Psoas muscle (tissue), 8 donors: ENCODE data around the gene SASS6. TPM values are rescaled to one million over a fixed set of nuclear protein-coding genes. Genes with fewer than 3 reads are reported as not detected.

Source experiments
- ATAC-seq, 4 donors: fragments of 200-7000 bp; cut with Tn5 transposase; one replicate each; pipeline ENCODE4 v1.9.1; 2020; ENCODE audit warnings: moderate library complexity in 3 of 4, mild to moderate bottlenecking in 2 of 4
- DNase-seq, 2 donors: peaks; one replicate each; pipeline ENCODE4 v3.0.0-alpha.2; 2020
- H3K27ac ChIP-seq: fragments of 200-600 bp; one replicate; pipeline ENCODE4 v1.8.0; 2022
- H3K27me3 ChIP-seq, 3 donors: fragments of 200-600 bp in 1 of 3; one replicate each; pipeline versions ENCODE4 v1.6.1 to v1.8.0; 2013 to 2022; ENCODE audit warnings: low read length in 2 of 3, mild to moderate bottlenecking in 2 of 3, moderate library complexity in 1 of 3; ENCODE audit not compliant: insufficient read depth in 3 of 3
- H3K36me3 ChIP-seq, 2 donors: fragments of 200-600 bp in 1 of 2; one replicate each; pipeline versions ENCODE4 v1.6.1 to v1.8.0; 2013 to 2022; ENCODE audit warnings: low read depth in 1 of 2, mild to moderate bottlenecking in 1 of 2, moderate library complexity in 1 of 2; ENCODE audit not compliant: insufficient read depth in 1 of 2
- H3K4me1 ChIP-seq: fragments of 200-600 bp; one replicate; pipeline ENCODE4 v1.8.0; 2022
- H3K4me3 ChIP-seq: fragments of 200-600 bp; one replicate; pipeline ENCODE4 v1.8.0; 2022; ENCODE audit warnings: mild to moderate bottlenecking
- H3K9me3 ChIP-seq: fragments of 200-600 bp; one replicate; pipeline ENCODE4 v1.8.0; 2022
- WGBS, 3 donors: extraction: QIAGEN DNeasy Blood & Tissue Kit; methylation state at CpG; one replicate each; pipeline versions ENCODE4 v1.1.6 to v1.1.7; 2013; 5-methylcytosine and 5-hydroxymethylcytosine counted together
- intact Hi-C, 2 donors: fragments of 100-400 bp; cut with DNase I; formaldehyde crosslinking; loops; one replicate each; pipeline versions ENCODE4 v1.11.0 to v1.14.2; 2022
- polyA plus RNA-seq, 3 donors: library from polyadenylated mRNA; stranded (reverse); fragments of 200-250 nt; gene quantifications; one replicate each; pipeline ENCODE4 v1.2.3, GENCODE V29; 2013
- total RNA-seq, 4 donors: library from RNA; stranded (reverse); fragmentation: NEBNext Ultra II Directional in 2 of 4; extraction: Animal tissue kit (Norgen Biotek cat#: 25700) in 2 of 4; gene quantifications; one replicate each; pipeline versions ENCODE4 v1.2.1 to v1.2.4, GENCODE V29; 2021 to 2023
- TF ChIP-seq, protein P1 (sequence below): fragments of 200-600 bp; IDR thresholded peaks from one replicate; pipeline ENCODE4 v1.8.0; 2022; ENCODE audit warnings: antibody characterized with exemption
- donor health status: healthy with polysubstance abuse.
- donor health status: DM: no; HTN: no; CAD: no; lungs with moderate emphysema.
- donor health status: Bipolar disorder and iron deficiency.
- donor health status: healthy.
- donor health status: DM: yes; HTN: yes; CAD: no.
- donor health status: DM: no; HTN: no; CAD: no.
- donor health status: DM: no; HTN: no; CAD: no.
- donor health status: DM: yes; HTN: yes; CAD: no.

Gene SASS6
- total and polyA plus RNA-seq, 7 donors = 1.1 to 2.4 (median 1.4) TPM

- H3K9me3 ChIP-seq = no peaks in the 10 kb centered on the region
- peaks cover 0 to 88% of the 10 kb centered on the region in 2 donors for H3K36me3 ChIP-seq
- TF ChIP-seq, protein P1, sequence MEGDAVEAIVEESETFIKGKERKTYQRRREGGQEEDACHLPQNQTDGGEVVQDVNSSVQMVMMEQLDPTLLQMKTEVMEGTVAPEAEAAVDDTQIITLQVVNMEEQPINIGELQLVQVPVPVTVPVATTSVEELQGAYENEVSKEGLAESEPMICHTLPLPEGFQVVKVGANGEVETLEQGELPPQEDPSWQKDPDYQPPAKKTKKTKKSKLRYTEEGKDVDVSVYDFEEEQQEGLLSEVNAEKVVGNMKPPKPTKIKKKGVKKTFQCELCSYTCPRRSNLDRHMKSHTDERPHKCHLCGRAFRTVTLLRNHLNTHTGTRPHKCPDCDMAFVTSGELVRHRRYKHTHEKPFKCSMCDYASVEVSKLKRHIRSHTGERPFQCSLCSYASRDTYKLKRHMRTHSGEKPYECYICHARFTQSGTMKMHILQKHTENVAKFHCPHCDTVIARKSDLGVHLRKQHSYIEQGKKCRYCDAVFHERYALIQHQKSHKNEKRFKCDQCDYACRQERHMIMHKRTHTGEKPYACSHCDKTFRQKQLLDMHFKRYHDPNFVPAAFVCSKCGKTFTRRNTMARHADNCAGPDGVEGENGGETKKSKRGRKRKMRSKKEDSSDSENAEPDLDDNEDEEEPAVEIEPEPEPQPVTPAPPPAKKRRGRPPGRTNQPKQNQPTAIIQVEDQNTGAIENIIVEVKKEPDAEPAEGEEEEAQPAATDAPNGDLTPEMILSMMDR = no peak
- intact Hi-C loops = no loop called here
- ATAC-seq = no peak
- no peak overlapping the region for H3K27ac ChIP-seq
- no peak for DNase-seq
- no peaks in the 10 kb centered on the region for H3K27me3 ChIP-seq
- no peak overlapping the region for H3K4me3 ChIP-seq
- WGBS, 3 donors = 82 to 89% (median 85%) methylated on average over 5 of the region's 5 CpGs
- no peaks in the 10 kb centered on the region for H3K4me1 ChIP-seq
Measured at GRCh38 chr1:100077531-100077930, 55.2 kb downstream of the SASS6 start.

DNA sequence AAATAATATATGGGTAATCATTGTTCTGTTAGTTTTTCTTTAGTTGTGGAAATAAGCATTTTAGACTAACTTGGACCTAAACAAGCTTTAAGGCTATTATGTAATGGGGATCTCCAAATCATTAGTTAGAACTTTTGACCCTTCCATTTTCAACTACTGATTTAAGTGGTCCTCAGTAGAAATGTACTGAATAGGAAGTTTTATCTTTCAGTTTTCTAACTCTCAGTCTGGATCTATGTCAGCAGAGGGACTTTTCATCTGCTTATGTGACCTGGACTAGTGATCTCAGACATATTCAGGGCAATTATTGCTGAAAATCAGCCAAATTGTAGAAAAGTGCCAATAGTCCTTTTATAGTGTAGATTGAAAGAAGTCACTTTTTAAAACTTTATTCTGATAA lies 56.0 kb downstream of the SASS6 start:
- no peak for ATAC-seq
- intact Hi-C loops = no loop called here
- no peak for DNase-seq
- TF ChIP-seq, protein P1 = no peak
- Histone ChIP-seq H3K4me3 (no peak overlapping the region), H3K27me3 (no peaks in the 10 kb centered on the region), H3K27ac (no peak overlapping the region), H3K4me1 (no peaks in the 10 kb centered on the region), H3K9me3 (no peaks in the 10 kb centered on the region), H3K36me3 (peaks cover 0 to 87% of the 10 kb centered on the region in 2 donors)

DNA sequence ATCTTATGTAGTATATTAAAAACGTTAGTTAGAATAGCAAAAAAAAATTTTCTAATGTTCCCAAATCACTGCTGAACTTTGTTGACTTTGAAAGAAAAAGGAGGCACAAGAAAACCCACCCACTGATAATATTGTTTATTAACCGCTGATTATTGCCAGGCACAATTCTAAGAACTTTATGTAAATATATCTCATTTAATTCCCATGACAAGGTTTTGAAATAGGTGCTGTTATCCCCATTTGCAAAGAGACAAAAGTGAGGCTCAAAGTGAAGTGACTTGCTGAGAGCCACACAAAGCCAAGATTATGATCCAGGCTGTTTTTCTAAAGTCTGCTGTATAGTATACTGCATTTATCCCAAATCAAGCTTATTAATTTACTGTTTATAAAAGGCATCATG lies 56.4 kb downstream of the SASS6 start:
- Histone ChIP-seq H3K27ac (no peak overlapping the region), H3K36me3 (peaks cover 0 to 87% of the 10 kb centered on the region in 2 donors), H3K9me3 (no peaks in the 10 kb centered on the region), H3K27me3 (no peaks in the 10 kb centered on the region), H3K4me1 (no peaks in the 10 kb centered on the region), H3K4me3 (no peak overlapping the region)
- intact Hi-C loops = no loop called here
- TF ChIP-seq, protein P1 = no peak
- no peak for ATAC-seq
- WGBS, 3 donors = 87 to 90% (median 87%) methylated on average over 2 of the region's 2 CpGs
- DNase-seq = no peak

GRCh38 chr1:100075773-100076172 lies 57.0 kb downstream of the SASS6 start:
- no peak for DNase-seq
- no peak for ATAC-seq
- Histone ChIP-seq H3K4me1 (no peaks in the 10 kb centered on the region), H3K4me3 (no peak overlapping the region), H3K36me3 (peaks cover 0 to 87% of the 10 kb centered on the region in 2 donors), H3K27me3 (no peaks in the 10 kb centered on the region), H3K27ac (no peak overlapping the region), H3K9me3 (no peaks in the 10 kb centered on the region)
- WGBS, 3 donors = 88 to 100% (median 90%) methylated on average over 3 of the region's 3 CpGs
- intact Hi-C loops = no loop called here
- TF ChIP-seq, protein P1 = no peak
